ENCODE measurements around the gene CACNA1G.
A peak's percentile ranks its signal among the peaks of the same experiment; 100 is the strongest.

Gene CACNA1G

GRCh38 chr17:50534222-50534978 lies 26.1 kb upstream of the CACNA1G start:
- no peak for DNase-seq

- DNase-seq, result no peak
Observed at GRCh38 chr17:50534979-50535326, 25.6 kb upstream of the CACNA1G start.

- DNase-seq, result no peak
Observed at GRCh38 chr17:50535407-50535806, 25.1 kb upstream of the CACNA1G start.

- no peak for DNase-seq
Observed at GRCh38 chr17:50536683-50537646, 23.6 kb upstream of the CACNA1G start.

- DNase-seq, result no peak
Observed at GRCh38 chr17:50537721-50538548, 22.6 kb upstream of the CACNA1G start.

- no peak for DNase-seq
Observed at GRCh38 chr17:50538549-50539410, 21.7 kb upstream of the CACNA1G start.

- no peak for DNase-seq
Observed at GRCh38 chr17:50539762-50540559, 20.6 kb upstream of the CACNA1G start.

- no peak for DNase-seq
Observed at GRCh38 chr17:50540560-50541401, 19.7 kb upstream of the CACNA1G start.

GRCh38 chr17:50541402-50541715 lies 19.2 kb upstream of the CACNA1G start:
- DNase-seq, result no peak

GRCh38 chr17:50541716-50542688 lies 18.5 kb upstream of the CACNA1G start:
- DNase-seq, result peak; percentile 58

- no peak for DNase-seq
Observed at GRCh38 chr17:50542795-50543774, 17.4 kb upstream of the CACNA1G start.

GRCh38 chr17:50544516-50544915 lies 16.0 kb upstream of the CACNA1G start:
- no peak for DNase-seq

GRCh38 chr17:50545311-50545710 lies 15.2 kb upstream of the CACNA1G start:
- no peak for DNase-seq

- no peak for DNase-seq
Observed at GRCh38 chr17:50546701-50547034, 13.8 kb upstream of the CACNA1G start.

GRCh38 chr17:50547035-50547735 lies 13.3 kb upstream of the CACNA1G start, which contains the start of gene SPATA20:
Gene SPATA20, plus strand, starts transcription at chr17:50547174. Its CDS starts 35 bp downstream, at chr17:50547209.
- DNase-seq, result peak; percentile 76

GRCh38 chr17:50547736-50548083 lies 12.8 kb upstream of the CACNA1G start:
- no peak for DNase-seq

GRCh38 chr17:50548831-50549230 lies 11.7 kb upstream of the CACNA1G start:
- DNase-seq, result no peak

Data from NCI-H2107 (cell line).